Vagina (tissue), 2 donors: ENCODE measurements around the gene PDE3A.

Experiments used
- POLR2AphosphoS5 ChIP-seq, 2 donors: sonication (generic); formaldehyde crosslinking; IDR thresholded peaks; one replicate each; pipeline ENCODE4 v1.9.0; 2017; ENCODE audit warnings: antibody characterized with exemption in 2 of 2, mild to moderate bottlenecking in 2 of 2, low read depth in 1 of 2; ENCODE audit not compliant: insufficient read depth in 1 of 2
- TF ChIP-seq, protein P1 (sequence below), 3 experiments: fragments of 450-650 bp in 2 of 3; fragments of 200-600 bp in 1 of 3; sonication (generic) in 1 of 3; IDR thresholded peaks; one replicate each; pipeline ENCODE4 v1.5.1; 2017 to 2019; ENCODE audit warnings: antibody characterized with exemption in 3 of 3, mild to moderate bottlenecking in 2 of 3, moderate library complexity in 2 of 3

DNA sequence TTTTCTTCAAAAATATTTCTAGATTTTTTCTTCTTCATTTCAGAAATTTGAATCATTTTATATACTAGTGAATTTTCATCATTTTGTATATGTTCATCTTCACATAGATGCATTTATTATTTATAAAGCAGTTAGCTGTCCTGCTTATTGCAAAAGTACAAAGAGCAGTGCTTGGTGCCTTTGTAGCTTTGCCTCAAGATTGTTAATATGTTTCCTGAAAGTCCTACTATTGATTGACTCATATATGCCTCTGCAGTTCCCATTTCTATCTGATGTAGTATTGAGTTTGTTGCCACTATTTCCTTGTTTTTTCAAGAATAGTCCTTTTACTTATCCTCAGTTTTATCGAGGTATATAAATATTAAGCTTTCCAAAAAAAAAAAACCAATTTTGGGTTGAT lies 89.7 kb downstream of the PDE3A start:
- TF ChIP-seq, protein P1, sequence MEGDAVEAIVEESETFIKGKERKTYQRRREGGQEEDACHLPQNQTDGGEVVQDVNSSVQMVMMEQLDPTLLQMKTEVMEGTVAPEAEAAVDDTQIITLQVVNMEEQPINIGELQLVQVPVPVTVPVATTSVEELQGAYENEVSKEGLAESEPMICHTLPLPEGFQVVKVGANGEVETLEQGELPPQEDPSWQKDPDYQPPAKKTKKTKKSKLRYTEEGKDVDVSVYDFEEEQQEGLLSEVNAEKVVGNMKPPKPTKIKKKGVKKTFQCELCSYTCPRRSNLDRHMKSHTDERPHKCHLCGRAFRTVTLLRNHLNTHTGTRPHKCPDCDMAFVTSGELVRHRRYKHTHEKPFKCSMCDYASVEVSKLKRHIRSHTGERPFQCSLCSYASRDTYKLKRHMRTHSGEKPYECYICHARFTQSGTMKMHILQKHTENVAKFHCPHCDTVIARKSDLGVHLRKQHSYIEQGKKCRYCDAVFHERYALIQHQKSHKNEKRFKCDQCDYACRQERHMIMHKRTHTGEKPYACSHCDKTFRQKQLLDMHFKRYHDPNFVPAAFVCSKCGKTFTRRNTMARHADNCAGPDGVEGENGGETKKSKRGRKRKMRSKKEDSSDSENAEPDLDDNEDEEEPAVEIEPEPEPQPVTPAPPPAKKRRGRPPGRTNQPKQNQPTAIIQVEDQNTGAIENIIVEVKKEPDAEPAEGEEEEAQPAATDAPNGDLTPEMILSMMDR (IDR thresholded peaks at IDR 0.05) = no peak
- TF ChIP-seq POLR2AphosphoS5 (IDR thresholded peaks at IDR 0.05; ENCODE audit: insufficient read depth in 1 of 2, low read depth in 1 of 2) = no peak
